Loucy (cell line): ENCODE results near the gene MCAM.

Experiments
- H2AFZ ChIP-seq: fragments of 200-600 bp; sonication (generic); 2 replicates; pipeline ENCODE4 v1.6.0; 2016; ENCODE audit warnings: antibody characterized with exemption, mild to moderate bottlenecking, low read length, moderate library complexity
- H3F3A ChIP-seq: fragments of 200-600 bp; 2 replicates; pipeline ENCODE4 v1.6.0; 2016; ENCODE audit warnings: antibody characterized with exemption, low read depth, mild to moderate bottlenecking
- H3K27me3 ChIP-seq: fragments of 200-600 bp; sonication (generic); 2 replicates; pipeline ENCODE4 v1.6.1; 2014; ENCODE audit warnings: low read length, mild to moderate bottlenecking; ENCODE audit not compliant: insufficient read depth, poor library complexity, severe bottlenecking
- H3K36me3 ChIP-seq: fragments of 200-600 bp; sonication (generic); 2 replicates; pipeline ENCODE4 v1.6.1; 2016; ENCODE audit warnings: low read length; ENCODE audit not compliant: insufficient read depth
- H3K4me1 ChIP-seq: fragments of 200-600 bp; sonication (generic); 2 replicates; pipeline ENCODE4 v1.5.1; 2014; ENCODE audit warnings: low read length, mild to moderate bottlenecking; ENCODE audit not compliant: insufficient read depth, poor library complexity, severe bottlenecking
- H3K4me2 ChIP-seq: fragments of 200-600 bp; sonication (generic); 2 replicates; pipeline ENCODE4 v1.6.0; 2014; ENCODE audit warnings: antibody characterized with exemption, low read length, low read depth, mild to moderate bottlenecking; ENCODE audit not compliant: poor library complexity, severe bottlenecking
- H3K4me3 ChIP-seq: fragments of 200-600 bp; sonication (generic); 2 replicates; pipeline ENCODE4 v1.5.1; 2014; ENCODE audit warnings: low read length, mild to moderate bottlenecking, mixed read lengths; ENCODE audit not compliant: poor library complexity, severe bottlenecking
- H3K79me2 ChIP-seq: fragments of 200-600 bp; sonication (generic); 2 replicates; pipeline ENCODE4 v1.6.1; 2014; ENCODE audit warnings: low read length; ENCODE audit not compliant: insufficient read depth
- H3K9ac ChIP-seq: fragments of 200-600 bp; sonication (generic); 2 replicates; pipeline ENCODE4 v1.6.0; 2014; ENCODE audit warnings: mild to moderate bottlenecking, low read depth, low read length, moderate library complexity; ENCODE audit not compliant: poor library complexity, severe bottlenecking
- H3K9me2 ChIP-seq: fragments of 200-600 bp; sonication (generic); replicated peaks from 2 replicates; pipeline ENCODE4 v1.6.1; 2016; ENCODE audit warnings: low read depth, low read length, mixed read lengths
- H3K9me3 ChIP-seq: fragments of 200-600 bp; sonication (generic); 2 replicates; pipeline ENCODE4 v1.6.1; 2014; ENCODE audit warnings: mild to moderate bottlenecking, antibody characterized with exemption, low read length, low read depth; ENCODE audit not compliant: insufficient read depth
- H4K20me1 ChIP-seq: fragments of 200-600 bp; sonication (generic); 2 replicates; pipeline ENCODE4 v1.6.0; 2014; ENCODE audit warnings: antibody characterized with exemption, low read length, mild to moderate bottlenecking; ENCODE audit not compliant: insufficient read depth, poor library complexity, severe bottlenecking
- CTCF ChIP-seq: fragments of 200-600 bp; sonication (generic); conservative IDR thresholded peaks from 2 replicates; pipeline ENCODE4 v1.5.1; 2014; ENCODE audit warnings: mild to moderate bottlenecking, antibody characterized with exemption, low read length
- EZH2phosphoT487 ChIP-seq: fragments of 200-600 bp; IDR thresholded peaks from 2 replicates; pipeline ENCODE4 v1.6.1; 2018; ENCODE audit warnings: antibody characterized with exemption, mild to moderate bottlenecking, moderate library complexity, borderline replicate concordance

MCAM gene

GRCh38 chr11:119332111-119332765 lies 15.3 kb upstream of the MCAM start:
- peak overlapping the region; percentile 59 for H3K4me2 ChIP-seq
- no peak overlapping the region for H3K4me3 ChIP-seq
- H3K36me3 ChIP-seq, result no peaks in the 10 kb centered on the region
- peaks cover 4% of the 10 kb centered on the region for H4K20me1 ChIP-seq
- no peaks in the 10 kb centered on the region for H3F3A ChIP-seq
- H3K4me1 ChIP-seq, result peaks cover 39% of the 10 kb centered on the region
- H3K27me3 ChIP-seq, result peaks cover 5% of the 10 kb centered on the region
- TF ChIP-seq CTCF, result no peak
- no peak for TF ChIP-seq EZH2phosphoT487
- H3K9me2 ChIP-seq, result no peaks in the 10 kb centered on the region
- H2AFZ ChIP-seq, result peak overlapping the region; percentile 76
- peaks cover 29% of the 10 kb centered on the region for H3K79me2 ChIP-seq
- no peaks in the 10 kb centered on the region for H3K9me3 ChIP-seq
- H3K9ac ChIP-seq, result peak overlapping the region; percentile 100

DNA sequence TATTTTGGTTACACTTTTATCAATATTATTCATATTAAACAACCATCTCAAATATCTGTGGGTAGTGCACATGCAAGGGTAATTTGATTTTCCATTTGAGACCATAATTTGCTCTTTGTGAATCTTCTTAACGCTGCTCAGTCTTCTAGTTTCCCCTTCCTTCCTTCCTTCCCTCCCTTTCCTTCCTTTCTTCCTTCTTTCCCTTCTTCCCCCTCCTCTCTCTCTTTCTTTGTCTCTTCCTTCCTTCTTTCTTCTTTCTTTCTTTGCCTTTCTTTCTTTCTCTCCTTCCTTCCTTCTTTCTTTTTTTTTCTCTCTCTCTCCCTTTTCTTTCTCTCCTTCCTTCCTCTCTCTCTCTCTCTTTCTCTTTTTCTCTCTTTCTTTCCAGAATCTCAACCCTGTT lies 13.3 kb upstream of the MCAM start:
- Histone ChIP-seq H3K4me3 (no peak overlapping the region), H3K9me3 (no peaks in the 10 kb centered on the region), H3K27me3 (peaks cover 5% of the 10 kb centered on the region), H3K4me2 (no peak overlapping the region), H3K4me1 (peaks cover 19% of the 10 kb centered on the region), H3F3A (no peaks in the 10 kb centered on the region), H3K36me3 (no peaks in the 10 kb centered on the region), H3K9ac (no peak overlapping the region), H4K20me1 (no peaks in the 10 kb centered on the region), H3K9me2 (no peaks in the 10 kb centered on the region), H2AFZ (no peak overlapping the region), H3K79me2 (peaks cover 9% of the 10 kb centered on the region)
- TF ChIP-seq EZH2phosphoT487 (no peak), CTCF (no peak)

- no peaks in the 10 kb centered on the region for H3K9me3 ChIP-seq
These were observed 12.4 kb upstream of the MCAM start for GRCh38 chr11:119329320-119329719.

More at GRCh38 chr11:119329320-119329719, 12.4 kb upstream of the MCAM start:
- H3K4me1 ChIP-seq, result peaks cover 13% of the 10 kb centered on the region
- H3K79me2 ChIP-seq, result peaks cover under 1% of the 10 kb centered on the region; the same call in 1 of the 2 replicates
- H3K9me2 ChIP-seq, result no peaks in the 10 kb centered on the region
- H2AFZ ChIP-seq, result no peak overlapping the region
- H3K4me3 ChIP-seq, result no peak overlapping the region
- H4K20me1 ChIP-seq, result no peaks in the 10 kb centered on the region
- H3K9ac ChIP-seq, result no peak overlapping the region
- no peaks in the 10 kb centered on the region for H3K27me3 ChIP-seq
- no peaks in the 10 kb centered on the region for H3F3A ChIP-seq
- H3K4me2 ChIP-seq, result no peak overlapping the region
- TF ChIP-seq CTCF (no peak), EZH2phosphoT487 (no peak)
- no peaks in the 10 kb centered on the region for H3K36me3 ChIP-seq
